ENCODE results near the gene CIRBP.

DNA sequence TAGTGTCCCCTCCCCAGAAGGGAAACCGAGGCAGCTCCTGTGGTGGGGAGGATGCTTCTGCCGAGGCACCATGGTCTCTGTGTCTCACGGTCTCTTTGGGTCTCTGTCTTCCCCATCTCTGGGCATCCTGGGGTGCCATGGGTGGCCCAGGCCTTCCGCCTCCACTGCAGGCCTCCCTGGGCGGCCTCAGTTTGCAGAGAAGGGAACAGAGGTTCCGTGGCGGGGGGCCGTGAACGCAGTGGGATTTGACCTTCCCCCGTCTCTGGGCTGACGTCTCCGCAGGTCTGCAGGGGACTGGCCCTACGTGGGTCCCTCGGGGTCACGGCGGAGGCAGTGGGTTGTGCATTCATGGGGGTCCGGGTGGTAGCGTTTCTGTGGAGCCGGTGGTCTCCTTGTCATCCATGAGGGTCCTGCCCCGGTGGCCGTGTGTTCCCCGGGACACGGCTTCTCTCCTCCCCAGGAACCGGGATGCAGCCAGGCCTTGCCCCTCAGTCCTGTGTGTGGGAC, 21.1 kb downstream of the CIRBP start:
- TF ChIP-seq, protein P1, sequence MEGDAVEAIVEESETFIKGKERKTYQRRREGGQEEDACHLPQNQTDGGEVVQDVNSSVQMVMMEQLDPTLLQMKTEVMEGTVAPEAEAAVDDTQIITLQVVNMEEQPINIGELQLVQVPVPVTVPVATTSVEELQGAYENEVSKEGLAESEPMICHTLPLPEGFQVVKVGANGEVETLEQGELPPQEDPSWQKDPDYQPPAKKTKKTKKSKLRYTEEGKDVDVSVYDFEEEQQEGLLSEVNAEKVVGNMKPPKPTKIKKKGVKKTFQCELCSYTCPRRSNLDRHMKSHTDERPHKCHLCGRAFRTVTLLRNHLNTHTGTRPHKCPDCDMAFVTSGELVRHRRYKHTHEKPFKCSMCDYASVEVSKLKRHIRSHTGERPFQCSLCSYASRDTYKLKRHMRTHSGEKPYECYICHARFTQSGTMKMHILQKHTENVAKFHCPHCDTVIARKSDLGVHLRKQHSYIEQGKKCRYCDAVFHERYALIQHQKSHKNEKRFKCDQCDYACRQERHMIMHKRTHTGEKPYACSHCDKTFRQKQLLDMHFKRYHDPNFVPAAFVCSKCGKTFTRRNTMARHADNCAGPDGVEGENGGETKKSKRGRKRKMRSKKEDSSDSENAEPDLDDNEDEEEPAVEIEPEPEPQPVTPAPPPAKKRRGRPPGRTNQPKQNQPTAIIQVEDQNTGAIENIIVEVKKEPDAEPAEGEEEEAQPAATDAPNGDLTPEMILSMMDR (IDR thresholded peaks at IDR 0.05) = no peak
- no peak for TF ChIP-seq POLR2A (IDR thresholded peaks at IDR 0.05)

All from Peyer's patch (tissue), 4 donors.